Sigmoid colon (tissue), 4 donors: ENCODE measurements around the gene GALNT12.

Experiments
- EP300 ChIP-seq, 4 donors: sonication (generic); formaldehyde crosslinking; IDR thresholded peaks; one replicate each; pipeline ENCODE4 v1.6.1; 2017; ENCODE audit warnings: antibody characterized with exemption in 4 of 4
- POLR2A ChIP-seq, 2 donors: fragments of 450-650 bp; IDR thresholded peaks; one replicate each; pipeline ENCODE4 v1.6.1; 2016; ENCODE audit warnings: antibody characterized with exemption in 2 of 2, mild to moderate bottlenecking in 2 of 2, moderate library complexity in 2 of 2
- POLR2AphosphoS5 ChIP-seq, 4 donors: sonication (generic); formaldehyde crosslinking; IDR thresholded peaks; one replicate each; pipeline ENCODE4 v1.6.1; 2017; ENCODE audit warnings: antibody characterized with exemption in 4 of 4
- TF ChIP-seq, protein P1 (sequence below), 4 experiments: fragments of 450-650 bp in 3 of 4; fragments of 200-600 bp in 1 of 4; IDR thresholded peaks; one replicate each; pipeline ENCODE4 v1.5.1; 2016 to 2019; ENCODE audit warnings: antibody characterized with exemption in 4 of 4, mild to moderate bottlenecking in 3 of 4, moderate library complexity in 2 of 4

- TF ChIP-seq, protein P1, sequence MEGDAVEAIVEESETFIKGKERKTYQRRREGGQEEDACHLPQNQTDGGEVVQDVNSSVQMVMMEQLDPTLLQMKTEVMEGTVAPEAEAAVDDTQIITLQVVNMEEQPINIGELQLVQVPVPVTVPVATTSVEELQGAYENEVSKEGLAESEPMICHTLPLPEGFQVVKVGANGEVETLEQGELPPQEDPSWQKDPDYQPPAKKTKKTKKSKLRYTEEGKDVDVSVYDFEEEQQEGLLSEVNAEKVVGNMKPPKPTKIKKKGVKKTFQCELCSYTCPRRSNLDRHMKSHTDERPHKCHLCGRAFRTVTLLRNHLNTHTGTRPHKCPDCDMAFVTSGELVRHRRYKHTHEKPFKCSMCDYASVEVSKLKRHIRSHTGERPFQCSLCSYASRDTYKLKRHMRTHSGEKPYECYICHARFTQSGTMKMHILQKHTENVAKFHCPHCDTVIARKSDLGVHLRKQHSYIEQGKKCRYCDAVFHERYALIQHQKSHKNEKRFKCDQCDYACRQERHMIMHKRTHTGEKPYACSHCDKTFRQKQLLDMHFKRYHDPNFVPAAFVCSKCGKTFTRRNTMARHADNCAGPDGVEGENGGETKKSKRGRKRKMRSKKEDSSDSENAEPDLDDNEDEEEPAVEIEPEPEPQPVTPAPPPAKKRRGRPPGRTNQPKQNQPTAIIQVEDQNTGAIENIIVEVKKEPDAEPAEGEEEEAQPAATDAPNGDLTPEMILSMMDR (IDR thresholded peaks at IDR 0.05), result no peak
- TF ChIP-seq POLR2AphosphoS5 (IDR thresholded peaks at IDR 0.05), result no peak
- no peak for TF ChIP-seq POLR2A (IDR thresholded peaks at IDR 0.05)
- TF ChIP-seq EP300 (IDR thresholded peaks at IDR 0.05), result no peak
Observed at GRCh38 chr9:98771209-98771874, 36.1 kb upstream of the GALNT12 start.
